Forelimb muscle (tissue), 1 donor: ENCODE measurements around the gene ASB10. TPM values are rescaled to one million over a fixed set of nuclear protein-coding genes. Genes with fewer than 3 reads are reported as not detected.

Source experiments
- DNase-seq: peaks from one replicate; pipeline ENCODE4 v3.0.0-alpha.2; 2013; ENCODE audit warnings: low read depth
- polyA plus RNA-seq: library from polyadenylated mRNA; unstranded; fragments of 120-200 nt; gene quantifications from one replicate; pipeline ENCODE4 v1.2.1, GENCODE V29; 2013; ENCODE audit not compliant: insufficient read length

The ASB10 gene
- polyA plus RNA-seq, 1 donor = 6.2 TPM

DNA sequence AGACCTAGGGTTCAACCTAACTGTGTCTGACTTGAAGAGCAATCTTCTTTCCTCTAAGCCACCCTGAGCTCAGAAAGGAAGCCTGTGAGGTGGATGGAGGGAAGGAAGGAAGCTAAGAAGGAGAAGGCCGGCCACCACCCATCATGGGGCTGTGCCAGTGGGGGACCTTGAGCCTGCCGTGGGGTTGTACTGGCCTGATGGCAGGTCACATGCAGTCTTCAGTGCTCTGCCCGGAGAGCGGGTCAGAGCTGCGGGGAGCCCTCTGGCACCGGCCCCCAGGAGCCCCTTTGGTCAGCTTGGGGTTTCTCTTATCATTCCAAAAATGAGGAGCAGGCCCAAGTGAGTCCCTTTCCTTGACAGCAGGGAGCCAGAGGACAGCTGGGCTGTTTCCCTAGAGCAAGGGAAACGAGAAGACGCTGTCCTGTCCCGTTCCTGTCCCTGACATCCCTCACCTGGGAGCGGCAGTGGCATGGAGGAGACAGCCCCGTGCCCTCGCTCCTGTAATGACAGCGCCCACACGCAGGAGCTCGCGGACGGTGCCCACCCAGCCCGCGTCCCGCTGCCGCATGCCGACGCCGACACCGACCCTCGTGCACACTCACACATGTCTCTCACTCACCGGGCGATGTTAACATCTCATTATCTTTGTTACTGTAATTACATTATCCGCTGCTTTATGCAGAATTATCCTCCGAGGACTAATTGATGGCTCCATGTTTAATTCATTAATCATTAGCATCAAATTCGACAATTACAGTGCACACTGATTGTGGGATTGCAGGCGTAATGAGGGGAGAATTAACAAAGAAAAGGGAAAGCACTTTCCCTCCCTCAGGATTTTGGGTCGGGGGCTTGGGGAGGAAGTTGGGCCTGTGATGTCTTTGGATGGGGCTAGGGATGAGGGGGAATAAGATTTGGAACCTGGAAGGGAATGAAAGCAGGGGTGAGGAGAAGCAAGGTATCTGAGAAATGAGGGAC lies 50.9 kb downstream of the ASB10 start:
- DNase-seq = no peak

DNA sequence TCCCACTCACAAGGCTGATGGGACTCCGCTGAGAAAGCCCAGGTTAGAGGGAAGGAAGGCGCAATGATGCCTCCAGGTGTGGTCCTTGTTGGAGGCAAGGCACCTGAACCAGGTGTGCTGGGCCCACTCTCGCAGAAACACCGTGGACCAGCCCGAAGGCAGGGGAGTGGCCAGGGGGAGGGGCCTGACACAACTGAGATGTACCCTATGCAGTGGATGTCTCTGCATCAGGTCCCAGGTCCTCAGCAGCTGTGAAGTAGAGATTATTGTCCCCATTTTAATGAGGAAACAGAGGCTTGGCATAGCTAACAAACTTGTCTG lies 51.6 kb downstream of the ASB10 start:
- DNase-seq = no peak

DNA sequence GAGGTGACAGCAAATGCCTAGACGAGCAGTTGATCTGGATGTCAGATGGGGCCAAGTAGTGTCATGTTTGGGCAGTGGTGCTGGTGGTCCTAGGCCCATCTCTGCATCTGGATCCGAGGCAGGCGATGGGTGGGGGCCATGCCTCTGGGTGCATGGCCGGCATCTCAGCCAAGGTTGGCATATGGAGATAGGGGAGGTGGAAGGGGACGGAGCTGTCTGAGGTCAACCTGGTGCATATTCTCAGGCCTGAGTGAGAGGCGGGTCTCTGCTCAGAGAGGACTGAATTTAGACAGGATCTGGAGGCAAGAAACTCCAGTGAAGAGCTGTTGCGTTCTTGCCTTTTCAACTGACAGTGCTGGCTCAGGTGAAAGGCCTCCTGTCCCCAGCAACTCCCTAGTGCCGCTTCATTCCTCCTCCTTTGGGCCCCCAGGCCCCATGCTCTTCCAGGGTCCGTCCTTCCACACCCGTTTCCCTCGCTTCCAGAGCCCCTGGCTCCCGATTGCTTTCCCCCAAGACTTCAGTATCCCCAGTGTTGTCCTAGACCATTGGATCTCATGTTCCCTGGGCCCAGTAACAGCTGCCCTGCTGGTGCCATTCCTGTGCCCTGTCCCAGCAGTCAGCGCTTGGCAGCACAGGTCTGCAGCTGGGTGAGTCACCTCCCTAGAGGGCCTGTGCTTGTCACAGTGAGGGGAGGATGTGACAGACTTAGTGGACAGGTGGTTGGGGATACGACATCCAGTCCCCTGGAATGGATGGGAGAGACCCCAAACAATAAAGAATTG lies 52.1 kb downstream of the ASB10 start:
- DNase-seq = no peak

DNA sequence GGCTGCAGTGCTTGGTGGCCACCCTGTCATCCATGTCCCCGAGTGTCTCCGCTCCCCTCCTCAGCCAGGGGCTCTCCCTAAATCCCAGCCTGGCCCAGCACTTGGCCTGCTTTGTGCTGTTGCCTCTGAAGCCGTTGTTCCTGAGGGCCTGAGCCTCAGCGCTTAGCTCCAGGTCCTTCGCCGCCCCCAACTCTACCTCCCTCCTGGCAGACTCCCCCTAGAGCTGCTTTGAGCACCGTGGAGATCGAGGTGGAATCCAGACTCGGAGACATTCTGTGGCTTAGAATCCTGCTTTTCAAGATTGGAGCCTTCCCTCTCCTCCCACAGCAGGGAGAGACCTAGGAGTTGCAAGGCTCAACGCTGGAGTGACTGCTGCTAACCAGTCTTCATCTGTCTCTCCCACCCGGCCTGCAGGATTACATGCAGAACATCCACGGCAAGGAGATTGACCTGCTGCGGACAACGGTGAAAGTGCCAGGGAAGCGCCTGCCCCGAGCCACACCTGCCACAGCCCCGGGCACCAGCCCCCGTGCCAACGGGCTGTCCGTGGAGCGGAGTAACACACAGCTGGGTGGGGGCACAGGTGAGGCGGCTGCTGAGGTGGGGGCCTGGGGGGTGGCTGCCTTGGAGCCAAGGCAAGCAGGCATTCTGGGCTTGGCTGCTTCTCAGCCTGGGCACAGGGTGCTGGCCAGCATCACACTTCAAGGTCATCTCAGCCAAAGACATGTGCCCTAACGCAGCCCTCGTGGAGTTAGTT lies 52.9 kb downstream of the ASB10 start:
- DNase-seq = no peak

DNA sequence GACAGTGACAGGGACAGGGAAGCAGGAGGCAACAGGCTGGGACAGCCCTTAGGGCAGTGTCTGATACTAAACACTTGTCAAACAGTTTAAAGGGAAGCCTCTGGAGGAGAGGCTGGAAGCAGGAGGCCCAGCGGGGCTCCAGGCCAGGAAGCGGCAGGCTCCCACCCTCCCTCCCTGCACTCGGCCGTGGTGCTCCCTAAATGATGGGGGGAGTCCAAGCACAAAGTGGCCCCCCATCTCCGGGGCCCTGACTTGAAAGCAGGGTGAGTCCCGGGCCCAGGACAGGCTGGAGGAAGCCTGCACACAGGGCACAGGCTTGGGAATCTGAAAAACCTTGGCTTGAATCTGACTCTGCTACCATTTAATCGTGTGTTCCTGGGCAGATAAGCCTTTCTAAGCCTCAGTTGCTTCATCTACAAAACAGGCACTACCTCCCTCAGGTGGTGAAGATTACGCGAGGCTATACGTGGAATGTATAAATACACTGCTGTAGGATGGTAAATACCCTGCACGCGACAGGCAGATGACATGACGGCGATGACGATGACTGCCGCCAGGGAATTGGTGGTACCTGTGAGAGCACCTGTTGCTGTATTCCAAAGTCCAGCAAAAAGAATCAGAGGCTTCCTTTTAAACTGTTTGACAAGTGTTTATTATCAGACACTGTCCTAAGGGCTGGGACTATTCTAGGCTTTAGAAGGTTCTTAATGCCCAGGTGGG lies 53.6 kb downstream of the ASB10 start:
- no peak for DNase-seq

DNA sequence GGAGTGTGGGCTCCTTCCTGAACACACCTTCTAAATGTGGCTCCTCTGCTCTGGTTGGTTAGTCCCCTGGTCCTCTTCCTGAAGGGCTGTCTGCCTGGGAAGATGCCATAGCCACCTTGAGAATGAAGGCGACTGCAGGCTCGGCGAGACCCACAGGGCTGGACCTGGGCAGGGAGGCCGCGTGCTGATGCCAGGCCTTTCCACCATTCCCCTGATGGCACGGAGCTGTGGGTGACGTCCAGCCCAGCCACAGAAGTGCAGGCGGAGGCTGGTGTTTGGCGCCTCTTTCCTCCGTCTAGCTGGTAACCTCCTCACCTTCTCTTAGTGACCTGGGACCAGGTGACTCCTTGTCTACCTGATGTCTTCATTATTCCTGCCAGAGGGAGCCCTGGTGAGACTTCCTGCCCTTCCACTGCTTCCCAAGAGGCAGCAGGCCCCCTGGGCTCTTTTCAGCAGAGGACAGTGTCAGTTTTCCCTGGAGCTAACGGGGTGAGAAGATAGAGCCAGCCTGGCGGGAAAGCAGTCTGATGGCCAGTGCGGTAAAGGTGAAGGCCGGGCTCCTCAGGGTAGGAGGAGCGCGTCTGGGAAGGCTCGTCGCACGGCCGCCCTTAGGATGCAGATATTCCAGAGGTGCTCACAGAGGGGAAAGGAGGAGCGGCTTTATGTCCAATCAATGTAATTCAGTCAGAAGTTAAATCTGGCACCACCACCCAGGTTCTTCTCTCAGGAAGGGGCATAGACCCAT lies 54.4 kb downstream of the ASB10 start:
- DNase-seq = no peak

DNA sequence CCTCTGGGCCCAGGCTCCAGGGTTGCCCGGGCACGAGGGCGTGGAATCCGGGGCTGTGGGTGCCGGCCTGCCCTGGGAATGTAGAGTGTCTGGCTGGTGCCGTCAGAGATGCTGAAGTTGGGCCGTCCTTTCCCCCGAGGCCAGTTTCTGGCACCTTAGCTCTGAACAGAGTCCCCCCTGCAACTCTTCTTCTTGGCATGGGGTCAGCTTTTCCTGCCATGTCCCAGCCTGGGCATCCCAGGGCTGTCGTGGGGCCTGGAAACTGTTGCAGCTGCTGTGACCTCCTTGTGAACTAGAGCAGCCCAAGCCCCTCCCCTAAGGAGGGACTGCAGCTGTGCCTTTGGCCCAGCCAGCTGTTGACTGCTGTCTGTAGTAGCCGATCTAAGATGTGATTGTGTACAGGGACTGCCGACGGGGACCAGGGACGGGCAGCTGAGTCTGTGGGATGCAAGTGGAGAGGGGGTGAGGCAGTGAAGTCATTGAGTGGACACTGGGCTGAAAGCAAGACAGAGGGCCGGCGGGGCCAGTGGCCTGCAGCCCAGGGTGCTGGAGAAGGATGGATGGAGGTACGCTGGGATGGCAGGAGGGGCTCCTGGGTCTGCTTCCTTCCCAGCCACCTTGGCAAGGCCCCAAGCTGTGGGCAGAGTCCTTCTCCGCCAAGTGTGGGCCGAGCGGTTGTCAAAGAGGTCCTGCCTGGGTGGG lies 55.3 kb downstream of the ASB10 start:
- peak; percentile 51 for DNase-seq

DNA sequence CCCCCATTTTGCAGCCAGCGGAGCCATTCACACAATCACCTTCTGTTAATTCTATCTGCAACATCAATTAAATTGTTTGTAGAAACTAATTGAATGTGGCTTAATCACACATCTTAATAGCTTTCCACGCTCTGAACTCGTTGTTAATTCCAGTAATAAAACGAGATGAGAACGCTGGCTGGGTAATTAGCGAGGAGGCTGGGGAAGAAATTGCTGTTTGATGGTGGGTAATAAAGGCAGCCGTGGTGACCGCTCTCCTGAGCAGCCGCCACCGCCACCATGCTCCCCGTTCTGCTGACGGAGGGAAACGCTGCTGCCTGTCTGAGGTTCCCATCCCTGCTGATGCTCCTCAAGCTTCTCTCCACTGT lies 55.8 kb downstream of the ASB10 start:
- no peak for DNase-seq

DNA sequence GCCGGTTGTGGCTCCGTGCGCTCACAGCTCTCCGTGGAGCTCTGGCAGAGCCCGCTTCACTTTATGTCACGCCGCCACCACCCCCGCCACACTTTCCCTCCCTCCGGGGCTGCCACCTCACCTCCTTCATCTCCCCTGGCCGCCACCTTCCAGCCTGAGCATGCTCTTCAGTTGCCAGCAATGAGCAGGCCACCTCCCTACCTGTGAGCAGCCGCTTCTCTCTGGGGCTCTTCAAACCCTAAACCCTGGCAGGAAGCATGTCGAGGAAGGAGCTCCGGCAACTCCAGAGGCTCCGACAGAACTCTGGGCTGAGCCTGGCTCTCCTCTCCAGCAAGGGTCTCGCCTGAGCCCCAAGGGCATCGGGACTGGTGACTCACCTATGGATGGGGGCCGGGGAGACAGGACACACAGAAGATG lies 56.3 kb downstream of the ASB10 start:
- no peak for DNase-seq

DNA sequence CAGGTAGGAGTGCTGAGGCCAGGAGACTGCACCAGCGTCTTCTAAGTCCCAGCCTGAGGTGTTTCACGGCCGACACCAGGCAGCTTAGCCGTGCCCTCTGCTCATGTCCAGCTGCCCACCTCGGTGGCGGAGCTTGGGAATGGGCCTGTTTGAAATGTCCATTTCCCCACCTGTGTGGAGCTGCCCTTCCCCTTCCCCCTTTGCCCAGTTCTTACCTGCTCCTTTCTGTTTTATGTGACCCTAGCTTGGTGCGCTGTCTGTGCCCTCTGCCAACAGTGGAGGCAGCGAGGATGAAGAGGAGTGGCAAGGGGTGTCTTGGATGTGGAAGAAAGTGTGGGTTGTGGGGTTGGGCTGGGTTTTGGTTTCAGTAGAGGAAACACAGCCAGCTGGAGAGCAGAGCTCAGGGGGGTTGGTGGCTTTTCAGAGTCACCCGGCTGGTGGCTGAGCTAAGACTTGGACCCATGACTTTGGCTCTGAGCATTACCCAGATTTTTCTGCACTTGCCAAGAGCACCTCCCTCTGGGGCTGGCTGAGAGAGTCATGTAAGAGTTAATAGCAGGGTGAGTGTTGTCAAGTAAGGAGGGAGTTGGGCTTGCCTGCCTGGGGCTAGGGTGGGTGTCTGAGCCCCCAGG lies 57.0 kb downstream of the ASB10 start:
- DNase-seq = no peak

DNA sequence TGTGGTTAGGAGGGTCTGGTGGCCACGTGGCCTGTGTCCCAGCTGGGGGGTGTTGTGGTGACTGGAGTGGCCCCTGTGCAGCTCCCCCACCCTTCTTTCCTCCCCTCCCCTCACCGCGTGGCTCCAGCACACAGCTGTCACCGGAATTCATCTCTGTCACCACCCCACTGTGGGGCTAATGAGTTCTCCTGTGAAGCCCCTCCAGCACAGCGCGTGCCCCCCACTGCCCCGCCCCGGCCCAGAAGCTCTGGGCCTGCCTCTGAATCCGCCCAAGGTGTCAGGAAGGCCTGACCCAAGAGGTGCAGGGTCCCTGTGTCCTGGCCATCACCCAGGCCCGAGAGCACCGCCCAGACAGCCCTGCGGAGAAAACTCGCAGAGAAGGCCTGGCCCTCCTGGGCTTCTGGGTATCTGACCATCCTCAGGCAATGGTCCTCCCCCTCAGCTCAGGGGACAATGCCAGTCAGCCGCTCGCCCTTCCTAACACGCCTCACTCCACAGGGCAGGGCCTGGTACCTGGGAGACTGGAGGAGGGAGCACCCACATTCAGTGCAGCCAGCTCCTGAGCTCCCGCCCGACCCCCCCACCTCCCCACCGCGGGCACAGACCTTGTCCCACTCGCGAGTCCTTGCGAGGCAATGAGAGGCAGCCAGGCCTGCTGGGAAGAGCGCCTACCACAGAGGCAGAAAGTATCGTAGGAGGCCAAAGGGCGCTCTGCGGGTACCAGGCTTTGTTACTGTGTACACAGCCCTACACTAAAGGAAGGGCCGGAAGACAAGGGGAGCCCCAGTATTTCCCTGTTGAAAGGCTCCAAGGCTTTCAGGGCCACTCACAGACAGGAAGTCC lies 57.7 kb downstream of the ASB10 start:
- DNase-seq = no peak

DNA sequence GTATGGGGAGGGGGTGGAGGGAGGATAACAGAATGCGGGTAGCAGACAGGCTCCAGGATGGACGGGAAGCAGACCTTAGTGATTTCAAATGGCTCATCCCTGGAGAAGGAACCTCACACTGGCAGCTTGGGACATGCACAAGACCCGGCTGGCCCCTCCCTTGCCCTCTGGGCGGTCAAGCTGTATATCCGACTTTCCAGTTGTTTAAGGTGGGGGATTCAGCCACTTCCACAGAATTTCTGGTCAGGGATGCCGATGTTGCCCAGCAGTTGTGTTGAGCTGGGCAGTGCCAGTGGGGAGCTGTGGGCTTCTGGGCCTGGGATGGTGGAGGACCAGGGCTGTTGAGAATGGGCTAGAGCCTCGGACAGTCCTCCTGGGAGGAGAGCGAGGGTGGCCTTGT lies 58.3 kb downstream of the ASB10 start:
- no peak for DNase-seq

DNA sequence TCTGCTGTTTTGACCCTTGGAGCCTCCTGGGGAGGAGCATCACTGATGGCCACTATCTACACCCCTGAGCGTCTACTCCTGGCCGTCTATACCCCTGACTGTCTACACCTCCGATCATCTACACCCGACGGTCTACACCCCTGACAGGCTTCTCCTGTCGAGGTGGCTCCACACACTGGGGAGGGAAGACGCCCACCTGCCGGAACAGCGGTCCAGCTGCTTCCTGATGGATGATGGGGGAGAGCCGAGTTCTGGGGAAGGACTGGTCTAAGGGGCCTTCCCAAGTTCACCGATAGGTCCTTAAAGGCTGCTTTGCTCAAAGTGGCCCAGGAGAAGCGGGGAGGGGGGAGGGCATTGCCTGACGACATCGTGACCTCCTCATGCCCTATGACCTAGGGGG lies 58.9 kb downstream of the ASB10 start:
- no peak for DNase-seq

DNA sequence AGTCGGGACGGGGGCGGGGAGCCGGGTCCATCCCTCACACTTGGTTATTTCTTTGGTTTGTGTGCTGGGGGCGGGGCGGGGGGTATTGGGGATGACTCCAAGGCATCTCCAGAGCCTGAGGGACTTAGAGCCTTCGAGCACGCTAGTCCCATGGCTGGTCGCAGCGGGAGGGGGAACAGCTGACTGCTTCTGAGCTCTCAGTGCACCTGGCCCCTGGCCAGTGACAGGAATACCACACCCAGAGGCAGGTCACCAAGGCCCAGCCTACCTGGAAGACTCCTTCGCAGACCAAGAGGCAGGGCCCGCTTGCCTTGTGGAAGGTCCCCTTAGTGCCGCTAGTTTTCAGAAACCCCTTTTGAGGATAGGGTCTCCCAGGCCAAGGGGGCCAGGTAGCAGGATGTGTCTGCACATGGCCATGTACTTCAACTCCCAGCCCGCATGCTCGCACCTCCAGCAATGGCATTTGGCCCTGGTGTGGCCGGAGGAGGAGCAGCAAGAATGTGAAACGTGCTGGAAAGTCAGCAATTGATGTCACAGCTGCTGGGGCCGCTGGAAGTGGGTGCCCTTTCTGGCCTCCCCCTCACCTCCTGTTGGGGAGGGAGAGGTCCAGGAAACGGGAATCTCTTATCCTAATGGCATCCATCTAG lies 60.4 kb downstream of the ASB10 start:
- DNase-seq = no peak

DNA sequence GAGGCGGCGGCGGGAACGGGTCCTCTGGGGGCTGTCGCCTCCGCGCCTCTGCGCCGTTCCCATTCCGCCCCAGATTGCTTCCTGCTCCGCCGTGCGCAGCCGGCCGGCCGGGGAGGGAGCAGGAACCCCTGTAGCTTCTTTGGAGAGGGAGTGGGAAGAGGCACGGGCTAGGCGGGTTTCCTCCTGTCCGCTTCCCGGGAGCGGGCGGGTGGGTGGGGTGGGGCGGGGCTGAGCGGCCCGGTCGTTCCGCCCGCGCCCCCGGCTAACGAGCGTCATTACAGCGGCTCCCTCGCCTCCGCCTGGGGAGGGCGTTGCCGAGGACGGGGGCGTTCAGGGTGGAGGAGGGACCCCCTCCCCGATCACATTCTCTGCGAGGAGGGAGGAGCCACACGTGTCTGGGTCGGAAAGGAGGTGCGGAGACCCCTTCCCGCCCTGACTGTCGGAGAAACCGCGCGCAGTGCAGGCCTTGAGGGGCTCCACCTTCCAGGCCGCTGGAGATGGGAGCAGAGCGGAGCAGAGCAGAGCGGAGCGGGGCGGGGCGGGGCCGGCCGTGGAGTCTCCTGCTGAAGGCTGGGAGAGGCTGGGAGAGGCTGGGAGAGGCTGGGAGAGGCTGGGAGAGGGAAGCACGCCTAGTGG lies 61.1 kb downstream of the ASB10 start:
- DNase-seq = no peak
